GM12801 (cell line): ENCODE measurements around the gene NFATC2.

Experiments used
- CTCF ChIP-seq: IDR thresholded peaks from one replicate; pipeline ENCODE4 v1.5.1; 2011; ENCODE audit warnings: control low read depth; ENCODE audit not compliant: insufficient read length; ENCODE audit errors: extremely low read depth

NFATC2 gene

GRCh38 chr20:51378171-51378928, 164.2 kb downstream of the NFATC2 start:
- no peak for TF ChIP-seq CTCF

GRCh38 chr20:51377132-51377531, 165.4 kb downstream of the NFATC2 start:
- TF ChIP-seq CTCF, result no peak

GRCh38 chr20:51376111-51376510, 166.4 kb downstream of the NFATC2 start:
- TF ChIP-seq CTCF, result no peak

GRCh38 chr20:51375561-51375960, 167.0 kb downstream of the NFATC2 start:
- TF ChIP-seq CTCF, result no peak

- TF ChIP-seq CTCF, result no peak
Measured at GRCh38 chr20:51374961-51375360, 167.6 kb downstream of the NFATC2 start.

GRCh38 chr20:51374456-51374830, 168.1 kb downstream of the NFATC2 start:
- TF ChIP-seq CTCF, result no peak

GRCh38 chr20:51373713-51374455, 168.6 kb downstream of the NFATC2 start:
- TF ChIP-seq CTCF, result no peak
